Measurements from ENCODE around the gene PIP4K2C. TPM values are rescaled to one million over a fixed set of nuclear protein-coding genes. Genes with fewer than 3 reads are reported as not detected.

PIP4K2C gene
- total RNA-seq, 1 donor from 2014 or later: 27.5 TPM

- H3K36me3 Mint-ChIP-seq (ENCODE audit: unreplicated experiment): peaks cover 4% of the 10 kb centered on the region
- H3K9me3 Mint-ChIP-seq (ENCODE audit: unreplicated experiment): peaks cover 21% of the 10 kb centered on the region
- H3K4me3 Mint-ChIP-seq (ENCODE audit: unreplicated experiment): peak within 1 kb of the TSS; percentile 100
- DNase-seq: peak; percentile 94
- peak within 1 kb of the TSS; percentile 100 for H3K27ac Mint-ChIP-seq (ENCODE audit: unreplicated experiment)
- peaks cover 22% of the 10 kb centered on the region for H3K27me3 Mint-ChIP-seq (ENCODE audit: unreplicated experiment)
- H3K4me1 Mint-ChIP-seq (ENCODE audit: low read depth, unreplicated experiment): peaks cover 38% of the 10 kb centered on the region
- no peak for TF ChIP-seq CTCF (IDR thresholded peaks at IDR 0.05; ENCODE audit: partially characterized antibody, unreplicated experiment)
These were observed 44.3 kb upstream of the PIP4K2C start, which contains the start of gene DCTN2 for GRCh38 chr12:57546438-57547287. TSS of gene DCTN2 (minus strand) at chr12:57547192. CDS start at chr12:57547063, 129 bp downstream.

GRCh38 chr12:57547288-57548012 is 43.5 kb upstream of the PIP4K2C start:
- TF ChIP-seq CTCF (IDR thresholded peaks at IDR 0.05; ENCODE audit: partially characterized antibody, unreplicated experiment): no peak
- peaks cover 41% of the 10 kb centered on the region for H3K4me1 Mint-ChIP-seq (ENCODE audit: low read depth, unreplicated experiment)
- H3K36me3 Mint-ChIP-seq (ENCODE audit: unreplicated experiment): peaks cover 4% of the 10 kb centered on the region
- H3K9me3 Mint-ChIP-seq (ENCODE audit: unreplicated experiment): peaks cover 24% of the 10 kb centered on the region
- peak overlapping the region; percentile 100 for H3K4me3 Mint-ChIP-seq (ENCODE audit: unreplicated experiment)
- no peak for DNase-seq
- H3K27ac Mint-ChIP-seq (ENCODE audit: unreplicated experiment): peak overlapping the region; percentile 100
- H3K27me3 Mint-ChIP-seq (ENCODE audit: unreplicated experiment): peaks cover 22% of the 10 kb centered on the region

- H3K36me3 Mint-ChIP-seq (ENCODE audit: unreplicated experiment): peaks cover 4% of the 10 kb centered on the region
- H3K27ac Mint-ChIP-seq (ENCODE audit: unreplicated experiment): no peak overlapping the region
- H3K9me3 Mint-ChIP-seq (ENCODE audit: unreplicated experiment): peaks cover 25% of the 10 kb centered on the region
- no peak for DNase-seq
- peaks cover 41% of the 10 kb centered on the region for H3K4me1 Mint-ChIP-seq (ENCODE audit: low read depth, unreplicated experiment)
- H3K4me3 Mint-ChIP-seq (ENCODE audit: unreplicated experiment): peak overlapping the region; percentile 73
- no peak for TF ChIP-seq CTCF (IDR thresholded peaks at IDR 0.05; ENCODE audit: partially characterized antibody, unreplicated experiment)
- peaks cover 22% of the 10 kb centered on the region for H3K27me3 Mint-ChIP-seq (ENCODE audit: unreplicated experiment)
These were observed 43.0 kb upstream of the PIP4K2C start for GRCh38 chr12:57548013-57548315.

GRCh38 chr12:57548488-57548887 is 42.5 kb upstream of the PIP4K2C start:
- H3K4me3 Mint-ChIP-seq (ENCODE audit: unreplicated experiment): peak overlapping the region; percentile 73

More at GRCh38 chr12:57548488-57548887, 42.5 kb upstream of the PIP4K2C start:
- Mint-ChIP-seq H3K27me3 (ENCODE audit: unreplicated experiment) (peaks cover 26% of the 10 kb centered on the region), H3K4me1 (ENCODE audit: low read depth, unreplicated experiment) (peaks cover 42% of the 10 kb centered on the region), H3K9me3 (ENCODE audit: unreplicated experiment) (peaks cover 25% of the 10 kb centered on the region), H3K27ac (ENCODE audit: unreplicated experiment) (no peak overlapping the region), H3K36me3 (ENCODE audit: unreplicated experiment) (peaks cover 4% of the 10 kb centered on the region)
- DNase-seq: no peak
- TF ChIP-seq CTCF (IDR thresholded peaks at IDR 0.05; ENCODE audit: partially characterized antibody, unreplicated experiment): no peak
